Activated CD8-positive, alpha-beta memory T cell treated with anti-CD3 and anti-CD28 coated beads, Interleukin-2, amount 50 U/mL, for 1 hour (primary cell): ENCODE data around the gene ANO10.
"Not testable (repeated sequence)": the region's sequence is repeated elsewhere in the genome, so short reads cannot be mapped to it uniquely, and the experiment has no call there.

Source experiments
- DNase-seq: peaks from one replicate; pipeline ENCODE4 v3.0.0-alpha.2; 2020; ENCODE audit errors: extremely low read depth

The ANO10 gene

DNA sequence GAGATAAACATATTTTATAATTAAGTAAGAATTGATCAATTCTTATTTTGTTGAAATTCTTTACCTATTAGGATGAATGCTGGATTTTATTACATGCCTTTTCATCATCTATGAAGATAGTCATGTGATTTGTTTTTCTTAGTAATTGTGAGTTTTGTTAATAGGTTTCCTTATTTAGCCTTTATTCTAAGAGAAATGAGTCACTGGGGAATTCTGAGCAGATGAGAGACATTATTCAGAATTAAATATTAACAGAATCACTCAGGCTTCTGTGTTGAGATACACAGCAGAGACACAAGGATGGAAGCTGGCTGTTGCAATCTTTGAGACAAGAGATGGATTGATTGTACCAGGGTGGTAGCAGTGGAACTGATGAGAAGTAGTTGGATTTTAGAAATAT lies 7.4 kb upstream of the ANO10 start:
- DNase-seq: no peak

DNA sequence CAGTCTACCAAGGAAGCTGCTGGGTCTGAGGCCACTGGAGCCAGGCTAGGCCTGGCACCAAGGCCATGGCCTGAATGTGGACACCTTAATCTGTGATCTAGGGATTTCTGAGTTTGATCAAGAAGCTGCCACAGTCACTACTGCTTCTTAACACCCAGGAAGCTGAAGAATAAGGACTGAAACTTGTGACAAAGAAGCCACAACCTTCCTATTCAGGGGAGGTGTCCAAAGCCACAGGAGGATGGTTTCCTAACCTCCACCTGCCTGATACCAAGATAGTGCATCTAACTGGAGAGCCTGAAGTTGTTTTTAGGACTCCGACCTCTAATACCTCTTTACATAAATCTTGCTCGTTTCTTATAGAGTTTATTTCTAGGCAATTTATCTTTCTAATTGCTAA lies 5.5 kb upstream of the ANO10 start:
- no peak for DNase-seq

DNA sequence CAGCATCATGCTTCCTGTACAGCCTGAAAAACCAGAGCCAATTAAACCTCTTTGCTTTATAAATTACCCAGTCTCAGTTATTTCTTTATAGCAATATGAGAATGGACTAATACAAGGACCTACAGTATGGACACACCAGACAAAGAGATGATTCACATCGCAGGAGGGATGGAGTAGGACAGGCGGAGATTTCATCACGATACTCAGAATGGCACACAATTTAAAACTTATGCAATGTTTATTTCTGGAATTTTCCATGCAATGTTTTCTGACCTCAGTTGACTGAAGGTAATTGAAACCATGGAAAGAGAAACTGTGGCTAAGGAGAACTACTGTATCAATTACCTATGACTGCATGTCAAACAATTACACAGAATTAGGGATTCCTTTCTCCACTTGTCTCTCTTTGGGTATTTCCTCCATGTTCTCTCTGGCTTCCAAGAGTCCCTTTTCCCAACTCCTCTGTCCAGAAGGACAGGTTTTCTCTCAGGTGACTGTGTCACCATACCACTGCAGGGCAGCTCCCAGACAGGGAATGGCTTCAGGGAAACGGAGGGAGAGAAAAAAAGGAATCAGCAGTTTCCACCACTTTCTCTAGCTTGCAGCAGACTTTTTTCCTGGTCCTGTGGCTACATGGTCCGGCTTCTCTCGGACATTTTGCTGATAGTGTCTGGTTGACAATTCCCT lies 3.0 kb upstream of the ANO10 start:
- no peak for DNase-seq

DNA sequence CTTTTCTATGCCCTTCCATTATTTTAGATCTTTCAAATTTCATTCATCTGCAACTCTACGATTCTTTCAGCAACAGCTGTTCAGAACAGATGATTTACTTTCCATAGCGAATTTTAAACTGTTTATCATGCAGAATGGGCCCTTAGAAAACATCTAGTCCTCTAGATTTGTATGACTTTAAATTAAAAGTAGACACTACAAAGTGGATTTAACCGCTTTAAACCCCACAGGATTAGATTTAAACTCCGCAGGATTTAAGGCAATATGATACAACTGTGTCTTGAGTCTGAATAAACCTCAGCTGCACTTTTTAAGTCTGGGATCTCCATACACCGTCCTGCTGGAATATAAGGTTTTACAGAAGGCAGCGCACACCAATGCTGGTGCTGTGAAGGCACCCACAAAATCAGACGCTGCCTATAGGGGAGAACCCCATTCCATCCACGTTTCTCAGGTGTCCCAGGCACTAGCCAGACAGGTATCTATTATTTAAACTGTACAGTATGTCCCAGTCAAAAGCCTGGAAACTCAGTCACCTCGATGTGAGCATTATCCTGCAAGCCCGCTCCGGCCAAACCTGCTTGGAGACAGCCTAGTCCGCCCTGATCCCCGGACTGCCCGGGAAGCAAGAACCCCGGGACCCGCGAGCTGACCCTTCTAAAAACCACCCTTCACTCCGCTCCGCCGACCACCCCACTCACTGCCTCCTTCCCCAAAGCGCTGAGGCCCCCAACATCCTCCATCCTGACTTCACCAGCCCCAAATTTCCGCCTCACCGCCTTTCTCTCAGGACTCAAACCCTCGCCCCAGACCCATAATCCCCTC lies 768 bp downstream of the ANO10 start:
- no peak for DNase-seq

DNA sequence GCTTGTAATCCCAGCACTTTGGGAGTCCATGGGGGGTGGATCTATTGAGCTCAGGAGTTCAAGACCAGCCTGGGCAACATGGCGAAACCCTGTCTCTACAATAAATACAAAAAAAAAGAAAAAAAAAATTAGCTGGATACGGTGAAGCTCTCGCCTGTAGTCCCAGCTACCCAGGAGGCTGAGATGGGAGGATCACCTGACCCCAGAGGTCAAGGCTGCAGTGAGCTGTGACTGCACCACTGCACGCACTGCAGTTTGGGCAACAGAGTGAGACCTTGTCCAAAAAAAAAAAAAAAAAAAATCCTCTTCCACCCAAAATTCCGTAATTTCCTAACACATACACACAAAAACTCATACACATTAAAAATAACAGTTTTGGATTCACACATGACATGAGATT lies 2.2 kb downstream of the ANO10 start:
- DNase-seq: no peak

DNA sequence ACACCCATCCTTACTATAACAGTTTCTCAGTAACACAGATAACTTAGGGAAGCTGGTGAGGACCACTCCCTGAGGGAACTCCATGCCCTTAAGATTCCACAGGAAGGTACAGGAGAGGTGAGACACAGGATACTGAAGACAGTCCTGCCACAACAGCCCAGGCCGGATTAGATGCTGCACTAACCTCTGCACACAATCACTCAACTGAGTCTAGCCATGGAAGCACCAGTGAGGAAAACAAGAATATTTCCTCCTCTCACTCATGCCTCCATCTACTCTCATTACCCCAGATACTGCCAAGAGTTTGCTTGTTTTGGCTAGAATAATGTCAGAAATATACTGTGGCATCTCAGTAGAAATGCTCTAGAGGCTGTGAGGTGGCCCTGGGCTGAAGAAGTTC lies 3.7 kb downstream of the ANO10 start:
- no peak for DNase-seq

DNA sequence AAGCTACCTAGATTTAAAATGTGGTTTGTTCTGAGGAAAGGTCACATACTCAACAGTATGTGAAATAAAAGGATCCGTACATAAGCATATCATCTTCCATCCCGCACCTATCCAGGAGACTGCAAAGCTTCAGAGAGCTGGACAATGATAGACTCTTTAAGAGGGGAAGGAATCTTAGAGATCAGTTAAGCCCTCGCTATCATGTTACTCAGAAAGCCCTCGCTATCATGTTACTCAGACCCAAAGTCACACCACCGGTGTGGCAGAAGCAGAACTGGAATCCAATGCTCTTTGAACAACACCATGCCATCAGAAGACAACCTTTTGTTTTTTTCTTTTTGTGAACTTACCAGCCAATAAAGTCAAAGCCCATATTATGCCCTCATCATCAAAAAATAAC lies 5.8 kb downstream of the ANO10 start:
- no peak for DNase-seq

DNA sequence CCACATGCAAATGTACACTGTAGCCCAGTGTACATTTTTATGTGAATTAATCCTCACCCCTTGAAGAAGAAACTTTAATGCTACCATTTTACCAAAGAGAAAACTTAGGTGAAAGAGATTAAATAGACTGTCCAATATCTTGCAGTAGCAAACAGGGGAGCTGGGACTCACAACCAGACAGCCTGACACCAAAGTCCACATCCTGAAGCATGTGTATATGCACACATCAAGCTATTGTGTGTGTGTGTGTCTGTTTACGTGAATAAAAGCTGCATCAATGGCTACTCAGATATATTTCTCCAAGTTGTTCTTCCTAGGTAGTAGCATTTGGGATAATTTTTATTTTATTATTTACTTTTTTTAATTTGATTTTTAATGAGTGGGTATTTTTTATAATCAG lies 6.7 kb downstream of the ANO10 start:
- DNase-seq: no peak

DNA sequence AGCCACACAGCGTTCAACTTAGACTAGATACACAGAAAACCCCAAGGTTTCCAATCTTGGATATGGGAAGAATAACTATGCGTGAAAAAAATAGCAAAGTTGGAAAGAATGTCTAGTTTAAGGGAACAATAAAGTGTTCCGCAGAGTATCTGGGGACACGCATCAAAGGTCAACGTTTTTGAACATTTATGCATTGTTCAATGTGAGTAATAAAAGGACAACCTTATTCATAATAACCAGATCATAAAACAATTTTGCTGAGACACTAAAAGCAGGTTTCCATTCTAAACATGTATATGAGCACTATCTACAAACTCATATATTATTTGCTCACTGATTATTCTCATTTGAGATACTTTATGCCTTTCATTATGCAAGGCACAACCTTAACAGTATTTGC lies 7.8 kb downstream of the ANO10 start:
- no peak for DNase-seq

DNA sequence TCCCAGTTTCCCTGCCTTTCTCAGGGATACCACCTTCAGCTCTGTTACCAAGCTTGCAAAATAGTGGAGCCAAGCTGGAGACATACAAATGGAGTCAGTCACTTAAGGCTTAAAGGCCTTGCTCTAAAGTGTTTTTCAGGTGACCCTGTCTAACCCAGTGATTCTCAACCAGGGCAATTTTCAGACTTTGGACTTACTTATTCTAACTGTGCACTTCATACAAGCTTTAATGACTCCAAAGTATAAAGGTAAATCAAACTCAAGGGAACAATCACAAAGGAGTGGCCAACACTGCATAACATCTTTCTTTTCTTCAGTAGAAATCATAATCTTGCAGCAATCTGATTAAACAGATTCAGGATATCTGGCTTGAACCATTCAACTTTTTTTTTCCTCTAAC lies 9.4 kb downstream of the ANO10 start:
- no peak for DNase-seq

DNA sequence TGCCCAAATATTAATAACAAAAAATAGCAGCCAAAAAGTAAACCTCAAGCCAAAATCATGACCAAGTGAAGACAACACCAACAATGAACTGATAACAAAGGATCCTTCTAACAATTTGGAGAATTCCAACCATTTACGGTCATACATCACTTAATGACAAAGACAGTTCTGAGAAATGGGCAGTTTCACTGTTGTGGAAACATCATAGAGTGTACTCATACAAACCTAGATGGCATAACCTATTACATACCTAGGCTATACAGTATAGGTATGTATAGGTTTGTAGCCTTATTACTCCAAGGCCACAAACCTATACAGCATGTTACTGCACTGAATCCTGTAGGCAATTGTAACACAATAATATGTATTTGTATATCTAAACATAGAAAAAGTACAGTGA lies 12.4 kb downstream of the ANO10 start:
- DNase-seq: no peak

DNA sequence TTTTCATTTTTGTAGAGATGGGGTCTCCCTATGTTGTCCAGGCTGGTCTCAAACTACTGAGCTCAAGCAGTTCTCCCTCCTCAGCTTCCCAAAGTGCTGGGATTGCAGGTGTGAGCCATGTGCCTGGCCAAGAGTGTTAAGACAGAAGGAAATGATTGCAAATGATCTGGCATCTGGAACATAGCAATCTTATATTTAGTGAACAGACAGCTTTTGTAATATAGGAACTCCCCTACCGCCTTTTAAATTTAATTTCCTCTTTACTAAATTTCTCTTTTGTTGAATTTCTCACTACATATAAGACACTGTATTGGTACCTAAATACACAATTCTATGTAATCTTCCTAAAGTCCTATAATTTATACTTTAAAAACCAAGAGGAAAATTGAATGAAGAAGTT lies 13.1 kb downstream of the ANO10 start:
- DNase-seq: no peak

DNA sequence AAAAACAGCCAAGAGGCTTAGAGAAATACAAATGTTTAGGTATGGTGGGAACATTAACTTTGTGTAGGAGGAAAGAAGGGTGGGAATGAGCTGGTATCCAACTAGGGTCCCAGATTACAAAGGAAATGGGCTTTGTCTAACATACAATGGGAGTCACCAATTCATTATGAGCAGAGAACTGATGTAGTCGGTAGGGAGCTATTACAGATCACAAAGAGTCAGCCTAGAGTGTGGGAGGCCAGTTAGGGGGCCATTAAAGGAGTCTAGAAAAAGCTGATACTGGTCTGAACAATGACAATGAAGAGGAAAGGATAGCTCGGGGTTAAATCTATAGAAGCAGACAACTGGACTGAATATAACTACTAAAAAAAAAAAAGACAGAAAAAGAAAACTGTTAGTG lies 15.5 kb downstream of the ANO10 start:
- no peak for DNase-seq

DNA sequence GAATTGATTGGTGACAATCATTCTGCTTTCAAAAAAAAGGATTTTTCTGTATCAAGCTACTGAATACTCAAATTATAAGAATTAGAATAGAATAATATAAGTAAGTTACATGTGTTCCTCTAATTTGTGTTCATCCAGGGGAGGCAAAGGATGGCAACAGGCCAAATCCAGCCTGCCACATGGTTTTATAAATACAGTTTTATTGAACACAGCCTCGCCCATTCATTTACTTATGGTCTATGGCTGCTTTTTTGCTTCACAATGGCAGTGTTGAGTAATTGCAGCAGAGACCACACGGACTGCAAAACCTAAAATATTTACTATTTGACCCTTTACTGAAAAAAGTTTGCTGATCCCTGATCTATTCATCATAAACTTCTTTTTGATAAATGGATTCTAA lies 21.9 kb downstream of the ANO10 start:
- DNase-seq: not testable (repeated sequence)

DNA sequence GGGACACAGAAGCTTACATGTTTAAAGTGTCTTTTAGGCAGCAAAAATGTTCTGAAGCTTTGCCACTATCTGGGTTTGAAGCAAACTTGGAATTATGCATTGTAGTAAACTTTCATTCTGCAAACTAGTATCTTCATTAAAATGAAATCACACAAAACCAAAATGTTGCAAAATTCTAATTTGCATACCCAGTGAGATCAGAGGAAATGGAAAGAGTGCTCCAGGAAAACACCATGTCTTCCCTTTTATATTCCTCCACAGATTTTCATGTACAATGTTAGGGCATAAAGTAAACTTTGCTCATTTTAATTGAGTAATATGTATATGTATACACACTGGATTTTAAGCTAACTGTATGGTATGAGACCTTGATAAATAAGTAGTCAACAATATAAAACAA lies 23.9 kb downstream of the ANO10 start:
- DNase-seq: no peak

DNA sequence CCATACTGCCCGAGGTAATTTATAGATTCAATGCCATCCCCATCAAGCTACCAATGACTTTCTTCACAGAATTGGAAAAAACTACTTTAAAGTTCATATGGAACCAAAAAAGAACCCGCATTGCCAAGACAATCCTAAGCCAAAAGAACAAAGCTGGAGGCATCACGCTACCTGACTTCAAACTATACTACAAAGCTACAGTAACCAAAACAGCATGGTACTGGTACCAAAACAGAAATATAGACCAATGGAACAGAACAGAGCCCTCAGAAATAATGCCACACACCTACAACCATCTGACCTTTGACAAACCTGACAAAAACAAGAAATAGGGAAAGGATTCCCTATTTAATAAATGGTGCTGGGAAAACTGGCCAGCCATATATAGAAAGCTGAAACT lies 25.6 kb downstream of the ANO10 start:
- DNase-seq: not testable (repeated sequence)

DNA sequence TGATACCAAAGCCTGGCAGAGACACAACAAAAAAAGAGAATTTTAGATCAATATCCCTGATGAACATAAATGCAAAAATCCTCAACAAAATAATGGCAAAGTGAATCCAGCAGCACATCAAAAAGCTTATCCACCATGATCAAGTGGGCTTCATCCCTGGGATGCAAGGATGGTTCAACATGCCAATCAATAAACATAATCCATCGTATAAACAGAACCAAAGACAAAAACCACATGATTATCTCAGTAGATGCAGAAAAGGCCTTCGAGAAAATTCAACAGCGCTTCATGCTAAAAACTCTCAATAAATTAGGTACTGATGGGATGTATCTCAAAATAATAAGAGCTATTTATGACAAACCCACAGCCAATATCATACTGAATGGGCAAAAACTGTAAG lies 26.5 kb downstream of the ANO10 start:
- DNase-seq: not testable (repeated sequence)

DNA sequence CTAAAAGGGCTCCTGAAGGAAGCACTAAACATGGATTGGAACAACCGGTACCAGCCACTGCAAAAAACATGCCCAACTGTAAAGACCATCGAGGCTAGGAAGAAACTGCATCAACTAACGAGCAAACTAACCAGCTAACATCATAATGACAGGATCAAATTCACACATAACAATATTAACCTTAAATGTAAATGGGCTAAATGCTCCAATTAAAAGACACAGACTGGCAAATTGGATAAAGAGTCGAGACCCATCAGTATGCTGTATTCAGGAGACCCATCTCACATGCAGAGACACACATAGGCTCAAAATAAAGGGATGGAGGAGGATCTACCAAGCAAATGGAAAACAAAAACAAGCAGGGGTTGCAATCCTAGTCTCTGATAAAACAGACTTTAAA lies 28.2 kb downstream of the ANO10 start:
- not testable (repeated sequence) for DNase-seq

DNA sequence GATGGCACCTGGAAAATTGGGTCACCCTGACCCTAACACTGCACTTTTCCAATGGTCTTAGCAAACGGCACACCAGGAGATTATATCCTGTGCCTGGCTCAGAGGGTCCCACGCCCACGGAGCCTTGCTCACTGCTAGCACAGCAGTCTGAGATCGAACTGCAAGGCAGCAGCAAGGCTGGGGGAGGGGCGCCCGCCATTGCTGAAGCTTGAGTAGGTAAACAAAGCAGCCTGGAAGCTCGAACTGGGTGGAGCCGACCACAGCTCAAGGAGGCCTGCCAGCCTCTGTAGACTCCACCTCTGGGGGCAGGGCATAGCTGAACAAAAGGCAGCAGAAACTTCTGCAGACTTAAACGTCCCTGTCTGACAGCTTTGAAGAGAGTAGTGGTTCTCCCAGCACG lies 29.9 kb downstream of the ANO10 start:
- not testable (repeated sequence) for DNase-seq

DNA sequence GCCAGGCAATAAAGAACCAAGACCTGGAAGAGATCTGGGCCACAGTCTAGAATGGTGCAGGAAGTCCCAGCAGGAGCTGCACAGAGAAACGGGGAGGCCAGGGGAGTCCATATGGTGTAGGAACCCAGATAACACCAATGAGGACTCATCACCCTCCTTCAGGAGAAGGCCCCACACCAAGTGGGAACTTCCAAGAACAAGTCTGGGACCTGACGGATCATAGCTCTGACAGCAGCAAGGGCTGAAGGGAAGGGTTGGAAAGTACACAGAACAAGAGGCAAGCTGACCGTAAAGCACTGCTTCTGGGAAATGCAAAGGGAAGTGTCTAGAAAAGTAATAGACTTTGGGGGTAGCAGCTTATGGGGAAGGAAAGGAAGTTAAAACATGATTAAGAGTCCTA lies 34.5 kb downstream of the ANO10 start:
- no peak for DNase-seq

DNA sequence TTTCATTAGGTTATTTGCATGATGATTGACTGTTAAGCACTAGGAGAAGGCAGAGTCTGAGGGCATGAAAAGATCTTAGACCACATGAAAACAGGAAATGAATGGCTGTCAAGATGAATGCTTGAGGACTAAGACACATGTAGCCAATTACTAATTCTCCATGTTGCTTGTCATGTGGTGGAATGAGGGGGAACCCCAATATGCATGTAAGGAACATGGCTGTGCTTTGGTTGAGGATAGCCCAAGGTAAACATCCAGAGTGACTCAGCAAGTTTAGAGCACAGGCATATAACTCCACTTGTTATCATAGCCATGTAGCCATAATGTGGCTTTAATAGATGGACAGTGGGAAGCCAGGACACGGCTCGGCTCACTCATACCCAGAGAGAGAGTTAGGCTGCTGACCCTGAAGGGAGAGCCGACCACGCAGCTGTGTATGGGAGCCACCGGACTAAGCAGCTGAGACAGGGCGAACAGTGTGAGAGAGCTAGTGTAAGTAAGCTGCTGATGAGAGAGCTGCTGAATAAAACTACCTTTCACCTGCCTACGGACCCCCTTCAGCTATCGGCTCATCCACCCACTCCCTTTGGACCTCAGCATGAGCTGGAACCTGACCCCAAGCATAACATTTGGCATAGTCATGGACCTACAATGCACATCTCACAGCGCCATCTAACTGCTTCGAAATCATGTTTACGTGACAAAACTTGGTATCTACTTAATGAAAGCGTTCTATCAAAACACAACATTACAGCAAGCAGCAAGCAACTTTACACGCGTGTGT lies 37.6 kb downstream of the ANO10 start:
- no peak for DNase-seq

DNA sequence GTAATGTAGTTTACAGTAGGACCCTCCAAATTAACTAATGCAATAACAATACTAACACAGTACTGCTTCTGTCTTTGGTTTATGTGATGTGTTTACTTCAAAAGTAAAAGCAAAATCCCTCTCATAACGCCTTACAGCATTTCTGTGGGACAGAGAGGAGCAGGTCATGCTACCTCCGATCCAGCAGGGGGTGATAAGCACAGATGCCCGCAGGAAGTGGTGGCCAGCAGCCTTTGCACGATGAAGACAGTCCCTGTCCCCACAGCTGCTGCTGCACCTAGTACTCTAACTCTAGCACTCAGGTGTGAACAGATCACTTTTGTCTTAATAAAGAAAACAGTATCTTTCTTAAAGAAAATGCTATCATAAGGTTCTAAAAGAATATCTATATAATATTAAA lies 38.3 kb downstream of the ANO10 start:
- DNase-seq: no peak

DNA sequence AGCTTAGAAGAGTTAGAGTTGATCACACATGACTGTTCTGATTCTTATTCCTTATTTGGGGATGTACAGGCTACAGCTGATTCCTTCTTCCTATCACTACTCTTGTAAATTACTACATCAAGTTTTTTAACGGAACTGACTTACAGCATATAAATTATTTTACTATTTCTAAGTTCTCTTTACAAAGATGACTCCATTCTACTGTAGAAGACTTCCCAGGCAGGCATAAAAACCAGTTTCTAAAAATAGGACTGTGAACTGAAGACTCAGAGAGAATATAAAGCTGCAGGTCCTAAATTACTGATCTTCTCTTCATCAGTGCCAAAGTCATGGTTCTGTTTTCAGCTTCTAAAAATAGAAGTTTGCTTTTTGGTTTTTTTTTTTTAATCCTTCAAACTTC lies 38.9 kb downstream of the ANO10 start:
- no peak for DNase-seq
